HepG2 (cell line): ENCODE measurements around the gene AK2. TPM values are rescaled to one million over a fixed set of nuclear protein-coding genes. Genes with fewer than 3 reads are reported as not detected.

Experiments used
- CBX2 ChIP-seq, 2 experiments: fragments of 200-600 bp in 1 of 2; sonication (generic); formaldehyde crosslinking in 1 of 2; IDR thresholded peaks; 2 replicates each; pipeline versions ENCODE4 v1.7.0 to v1.8.1; 2018 to 2022; ENCODE audit warnings: low read depth in 2 of 2, low read length in 1 of 2, mild to moderate bottlenecking in 1 of 2, missing genetic modification reagents in 1 of 2
- ELF1 ChIP-seq: sonication (generic); formaldehyde crosslinking; IDR thresholded peaks from 2 replicates; pipeline ENCODE4 v1.4.0; 2020; ENCODE audit warnings: missing genetic modification reagents
- HOXA5 ChIP-seq: sonication (generic); formaldehyde crosslinking; IDR thresholded peaks from 2 replicates; pipeline ENCODE4 v1.4.0; 2020; ENCODE audit warnings: missing genetic modification reagents
- POLR2AphosphoS5 ChIP-seq: IDR thresholded peaks from 2 replicates; pipeline ENCODE4 v1.6.1; 2012; ENCODE audit warnings: low read depth, low read length
- SCMH1 ChIP-seq: sonication (generic); formaldehyde crosslinking; IDR thresholded peaks from 2 replicates; pipeline ENCODE4 v1.9.0; 2021; ENCODE audit warnings: missing genetic modification reagents, mild to moderate bottlenecking, borderline replicate concordance
- SNAPC2 ChIP-seq: sonication (generic); formaldehyde crosslinking; IDR thresholded peaks from 2 replicates; pipeline ENCODE4 v1.8.1; 2022; ENCODE audit warnings: mild to moderate bottlenecking, missing genetic modification reagents
- ZNF264 ChIP-seq: sonication (generic); formaldehyde crosslinking; IDR thresholded peaks from 2 replicates; pipeline ENCODE4 v1.4.0; 2020; ENCODE audit warnings: missing genetic modification reagents
- ZNF446 ChIP-seq: sonication (generic); formaldehyde crosslinking; IDR thresholded peaks from 2 replicates; pipeline ENCODE4 v1.5.0; 2020; ENCODE audit warnings: mild to moderate bottlenecking, missing genetic modification reagents
- polyA plus RNA-seq, 8 experiments: library from polyadenylated mRNA; depleted of rRNA in 3 of 8; stranded (reverse) in 7 of 8; unstranded in 1 of 8; fragments of >200 nt; fragmentation: Illumina TruSeq in 4 of 8; extraction: Trizol in 4 of 8; gene quantifications; 2 replicates each; pipeline versions ENCODE4 v1.2.1 to v1.2.3, GENCODE V29; 2011 to 2016; ENCODE audit warnings: low read depth in 4 of 8, missing spikeins in 1 of 8, mixed read lengths in 1 of 8; ENCODE audit not compliant: insufficient read depth in 1 of 8
- total RNA-seq, 5 experiments: library from RNA; depleted of rRNA; stranded (reverse); fragments of >200 nt; fragmentation: Illumina TruSeq; extraction: Trizol; gene quantifications; 2 replicates each; pipeline ENCODE4 v1.2.3, GENCODE V29; 2016; ENCODE audit warnings: low read depth in 1 of 5
- TF ChIP-seq, protein P1 (sequence below): sonication (generic); formaldehyde crosslinking; IDR thresholded peaks from 2 replicates; pipeline ENCODE4 v1.9.0; 2021; ENCODE audit warnings: missing genetic modification reagents, borderline replicate concordance
- TF ChIP-seq, protein P2 (sequence below): fragments of 450-650 bp; IDR thresholded peaks from 2 replicates; pipeline ENCODE4 v1.6.1; 2016
- TF ChIP-seq, protein P3 (sequence below): sonication (generic); formaldehyde crosslinking; IDR thresholded peaks from 2 replicates; pipeline ENCODE4 v1.9.0; 2021; ENCODE audit warnings: missing genetic modification reagents, borderline replicate concordance
- TF ChIP-seq, protein P4 (sequence below): sonication (generic); formaldehyde crosslinking; IDR thresholded peaks from 2 replicates; pipeline ENCODE4 v1.4.0; 2020; ENCODE audit warnings: mild to moderate bottlenecking, missing genetic modification reagents
- TF ChIP-seq, protein P5 (sequence below): sonication (generic); formaldehyde crosslinking; IDR thresholded peaks from 2 replicates; pipeline ENCODE4 v1.4.0; 2020; ENCODE audit warnings: missing genetic modification reagents, borderline replicate concordance
- TF ChIP-seq, protein P6 (sequence below): sonication (generic); formaldehyde crosslinking; IDR thresholded peaks from 2 replicates; pipeline ENCODE4 v1.8.0; 2022; ENCODE audit warnings: mild to moderate bottlenecking, missing genetic modification reagents

AK2 gene
- total and polyA plus RNA-seq, 2 of the 13 experiments (the other 11 are each of a cell fraction or from before 2014, with no cell fraction given) = 170 to 188 TPM

DNA sequence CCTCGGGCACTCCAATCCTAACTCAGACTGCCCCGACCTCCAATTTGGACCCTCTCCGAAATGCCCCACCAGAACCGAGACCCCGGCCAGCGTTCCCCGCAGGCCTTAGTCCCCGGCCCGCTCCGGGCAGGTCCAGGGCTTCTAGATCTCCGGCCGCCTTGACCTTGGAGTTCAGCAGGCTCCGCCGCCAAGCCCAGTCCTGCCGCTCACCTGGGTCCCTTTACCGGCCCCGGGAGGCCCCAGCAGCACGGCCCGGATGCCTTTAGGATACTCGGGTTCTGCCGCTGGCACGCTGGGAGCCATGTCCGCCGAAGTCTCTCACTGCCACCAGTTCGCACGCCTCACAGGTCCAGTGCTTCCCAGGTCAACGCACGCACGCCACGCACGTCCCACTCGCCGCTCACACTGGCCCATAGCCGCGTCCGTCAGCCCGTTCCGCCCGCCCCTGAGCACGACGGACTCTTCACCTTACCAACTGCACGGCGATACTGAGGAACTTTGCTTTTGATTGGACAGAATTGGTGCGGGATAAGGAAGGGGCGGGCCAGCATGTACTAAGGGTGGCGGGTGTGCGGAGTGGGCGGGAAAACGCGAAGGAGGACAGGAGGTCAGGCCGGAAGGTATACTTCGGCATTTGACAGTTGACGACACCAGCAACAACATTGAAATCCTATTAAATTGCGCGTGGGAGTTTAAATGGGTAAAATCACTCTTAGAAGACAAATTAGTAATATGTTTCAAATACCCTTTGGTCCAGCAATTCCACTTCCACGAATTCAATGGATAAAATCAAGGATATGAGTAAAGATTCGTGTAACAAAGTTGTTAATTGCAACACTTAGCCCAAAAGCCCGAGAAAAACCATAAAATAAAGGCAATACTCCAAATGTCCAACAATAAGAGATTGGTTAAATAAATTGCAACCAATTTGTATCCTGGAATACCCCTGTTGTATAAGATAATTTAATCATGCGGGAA, at the start of gene AK2 (continued):
- TF ChIP-seq, protein P1, sequence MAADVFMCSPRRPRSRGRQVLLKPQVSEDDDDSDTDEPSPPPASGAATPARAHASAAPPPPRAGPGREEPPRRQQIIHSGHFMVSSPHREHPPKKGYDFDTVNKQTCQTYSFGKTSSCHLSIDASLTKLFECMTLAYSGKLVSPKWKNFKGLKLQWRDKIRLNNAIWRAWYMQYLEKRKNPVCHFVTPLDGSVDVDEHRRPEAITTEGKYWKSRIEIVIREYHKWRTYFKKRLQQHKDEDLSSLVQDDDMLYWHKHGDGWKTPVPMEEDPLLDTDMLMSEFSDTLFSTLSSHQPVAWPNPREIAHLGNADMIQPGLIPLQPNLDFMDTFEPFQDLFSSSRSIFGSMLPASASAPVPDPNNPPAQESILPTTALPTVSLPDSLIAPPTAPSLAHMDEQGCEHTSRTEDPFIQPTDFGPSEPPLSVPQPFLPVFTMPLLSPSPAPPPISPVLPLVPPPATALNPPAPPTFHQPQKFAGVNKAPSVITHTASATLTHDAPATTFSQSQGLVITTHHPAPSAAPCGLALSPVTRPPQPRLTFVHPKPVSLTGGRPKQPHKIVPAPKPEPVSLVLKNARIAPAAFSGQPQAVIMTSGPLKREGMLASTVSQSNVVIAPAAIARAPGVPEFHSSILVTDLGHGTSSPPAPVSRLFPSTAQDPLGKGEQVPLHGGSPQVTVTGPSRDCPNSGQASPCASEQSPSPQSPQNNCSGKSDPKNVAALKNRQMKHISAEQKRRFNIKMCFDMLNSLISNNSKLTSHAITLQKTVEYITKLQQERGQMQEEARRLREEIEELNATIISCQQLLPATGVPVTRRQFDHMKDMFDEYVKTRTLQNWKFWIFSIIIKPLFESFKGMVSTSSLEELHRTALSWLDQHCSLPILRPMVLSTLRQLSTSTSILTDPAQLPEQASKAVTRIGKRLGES (CRISPR knock-in tag) = peak; percentile 64
- TF ChIP-seq ZNF446 (CRISPR knock-in tag) = peak; percentile 89; the same call in 1 of the 2 replicates
- peak; percentile 71 for TF ChIP-seq POLR2AphosphoS5
- TF ChIP-seq ZNF264 (CRISPR knock-in tag) = peak; percentile 47; the same call in 1 of the 2 replicates
- peak; percentile 84 for TF ChIP-seq ELF1 (CRISPR knock-in tag)
- TF ChIP-seq, protein P2, sequence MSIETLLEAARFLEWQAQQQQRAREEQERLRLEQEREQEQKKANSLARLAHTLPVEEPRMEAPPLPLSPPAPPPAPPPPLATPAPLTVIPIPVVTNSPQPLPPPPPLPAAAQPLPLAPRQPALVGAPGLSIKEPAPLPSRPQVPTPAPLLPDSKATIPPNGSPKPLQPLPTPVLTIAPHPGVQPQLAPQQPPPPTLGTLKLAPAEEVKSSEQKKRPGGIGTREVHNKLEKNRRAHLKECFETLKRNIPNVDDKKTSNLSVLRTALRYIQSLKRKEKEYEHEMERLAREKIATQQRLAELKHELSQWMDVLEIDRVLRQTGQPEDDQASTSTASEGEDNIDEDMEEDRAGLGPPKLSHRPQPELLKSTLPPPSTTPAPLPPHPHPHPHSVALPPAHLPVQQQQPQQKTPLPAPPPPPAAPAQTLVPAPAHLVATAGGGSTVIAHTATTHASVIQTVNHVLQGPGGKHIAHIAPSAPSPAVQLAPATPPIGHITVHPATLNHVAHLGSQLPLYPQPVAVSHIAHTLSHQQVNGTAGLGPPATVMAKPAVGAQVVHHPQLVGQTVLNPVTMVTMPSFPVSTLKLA = peak; percentile 63; the same call in 1 of the 2 replicates
- peak; percentile 69 for TF ChIP-seq HOXA5 (CRISPR knock-in tag)
- no peak for TF ChIP-seq CBX2 (IDR thresholded peaks at IDR 0.05; ENCODE audit: low read depth, low read length)
- no peak for TF ChIP-seq CBX2 (CRISPR knock-in tag; IDR thresholded peaks at IDR 0.05; ENCODE audit: low read depth)
- TF ChIP-seq SCMH1 (CRISPR knock-in tag) = no peak
- peak; percentile 97 for TF ChIP-seq SNAPC2 (CRISPR knock-in tag)
- TF ChIP-seq, protein P3, sequence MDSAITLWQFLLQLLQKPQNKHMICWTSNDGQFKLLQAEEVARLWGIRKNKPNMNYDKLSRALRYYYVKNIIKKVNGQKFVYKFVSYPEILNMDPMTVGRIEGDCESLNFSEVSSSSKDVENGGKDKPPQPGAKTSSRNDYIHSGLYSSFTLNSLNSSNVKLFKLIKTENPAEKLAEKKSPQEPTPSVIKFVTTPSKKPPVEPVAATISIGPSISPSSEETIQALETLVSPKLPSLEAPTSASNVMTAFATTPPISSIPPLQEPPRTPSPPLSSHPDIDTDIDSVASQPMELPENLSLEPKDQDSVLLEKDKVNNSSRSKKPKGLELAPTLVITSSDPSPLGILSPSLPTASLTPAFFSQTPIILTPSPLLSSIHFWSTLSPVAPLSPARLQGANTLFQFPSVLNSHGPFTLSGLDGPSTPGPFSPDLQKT (CRISPR knock-in tag) = no peak; the same call in 1 of the 2 replicates
- TF ChIP-seq, protein P4, sequence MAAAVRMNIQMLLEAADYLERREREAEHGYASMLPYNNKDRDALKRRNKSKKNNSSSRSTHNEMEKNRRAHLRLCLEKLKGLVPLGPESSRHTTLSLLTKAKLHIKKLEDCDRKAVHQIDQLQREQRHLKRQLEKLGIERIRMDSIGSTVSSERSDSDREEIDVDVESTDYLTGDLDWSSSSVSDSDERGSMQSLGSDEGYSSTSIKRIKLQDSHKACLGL (CRISPR knock-in tag) = peak; percentile 97
- TF ChIP-seq, protein P5, sequence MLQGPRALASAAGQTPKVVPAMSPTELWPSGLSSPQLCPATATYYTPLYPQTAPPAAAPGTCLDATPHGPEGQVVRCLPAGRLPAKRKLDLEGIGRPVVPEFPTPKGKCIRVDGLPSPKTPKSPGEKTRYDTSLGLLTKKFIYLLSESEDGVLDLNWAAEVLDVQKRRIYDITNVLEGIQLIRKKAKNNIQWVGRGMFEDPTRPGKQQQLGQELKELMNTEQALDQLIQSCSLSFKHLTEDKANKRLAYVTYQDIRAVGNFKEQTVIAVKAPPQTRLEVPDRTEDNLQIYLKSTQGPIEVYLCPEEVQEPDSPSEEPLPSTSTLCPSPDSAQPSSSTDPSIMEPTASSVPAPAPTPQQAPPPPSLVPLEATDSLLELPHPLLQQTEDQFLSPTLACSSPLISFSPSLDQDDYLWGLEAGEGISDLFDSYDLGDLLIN (CRISPR knock-in tag) = peak; percentile 71; the same call in 1 of the 2 replicates
- TF ChIP-seq, protein P6, sequence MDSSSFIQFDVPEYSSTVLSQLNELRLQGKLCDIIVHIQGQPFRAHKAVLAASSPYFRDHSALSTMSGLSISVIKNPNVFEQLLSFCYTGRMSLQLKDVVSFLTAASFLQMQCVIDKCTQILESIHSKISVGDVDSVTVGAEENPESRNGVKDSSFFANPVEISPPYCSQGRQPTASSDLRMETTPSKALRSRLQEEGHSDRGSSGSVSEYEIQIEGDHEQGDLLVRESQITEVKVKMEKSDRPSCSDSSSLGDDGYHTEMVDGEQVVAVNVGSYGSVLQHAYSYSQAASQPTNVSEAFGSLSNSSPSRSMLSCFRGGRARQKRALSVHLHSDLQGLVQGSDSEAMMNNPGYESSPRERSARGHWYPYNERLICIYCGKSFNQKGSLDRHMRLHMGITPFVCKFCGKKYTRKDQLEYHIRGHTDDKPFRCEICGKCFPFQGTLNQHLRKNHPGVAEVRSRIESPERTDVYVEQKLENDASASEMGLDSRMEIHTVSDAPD (CRISPR knock-in tag) = peak; percentile 85
